ENCODE measurements around the gene MT3.
"Not testable (repeated sequence)": the region's sequence is repeated elsewhere in the genome, so short reads cannot be mapped to it uniquely, and the experiment has no call there.

MT3 gene

GRCh38 chr16:56610017-56610608 is 20.8 kb downstream of the MT3 start:
- peak; percentile 78 for DNase-seq

- DNase-seq: peak; percentile 49
These were observed 21.3 kb downstream of the MT3 start for GRCh38 chr16:56610609-56611111.

GRCh38 chr16:56611281-56611833 is 22.0 kb downstream of the MT3 start:
- DNase-seq: no peak

- no peak for DNase-seq
These were observed 24.4 kb downstream of the MT3 start for GRCh38 chr16:56613706-56614105.

GRCh38 chr16:56614549-56614991 is 25.2 kb downstream of the MT3 start:
- no peak for DNase-seq

GRCh38 chr16:56615353-56615752 is 26.0 kb downstream of the MT3 start:
- DNase-seq: no peak

- DNase-seq: no peak
These were observed 27.4 kb downstream of the MT3 start for GRCh38 chr16:56616608-56617211.

- DNase-seq: no peak
These were observed 28.1 kb downstream of the MT3 start for GRCh38 chr16:56617212-56618085.

GRCh38 chr16:56618138-56618537 is 28.8 kb downstream of the MT3 start:
- no peak for DNase-seq

GRCh38 chr16:56620339-56620897 is 31.1 kb downstream of the MT3 start:
- no peak for DNase-seq

- DNase-seq: not testable (repeated sequence)
These were observed 32.5 kb downstream of the MT3 start for GRCh38 chr16:56621665-56622445.

GRCh38 chr16:56623184-56623583 is 33.9 kb downstream of the MT3 start:
- not testable (repeated sequence) for DNase-seq

GRCh38 chr16:56623637-56624036 is 34.3 kb downstream of the MT3 start:
- no peak for DNase-seq

- peak; percentile 58 for DNase-seq
These were observed 36.0 kb downstream of the MT3 start, which contains the start of gene MT1E for GRCh38 chr16:56625140-56625942. Gene MT1E (plus strand): TSS chr16:56625781. CDS start chr16:56625852, 71 bp downstream.

- DNase-seq: no peak
These were observed 36.8 kb downstream of the MT3 start for GRCh38 chr16:56625943-56626654.

GRCh38 chr16:56626685-56627084 is 37.4 kb downstream of the MT3 start:
- no peak for DNase-seq

- no peak for DNase-seq
These were observed 39.4 kb downstream of the MT3 start for GRCh38 chr16:56628486-56629350.

- DNase-seq: no peak
These were observed 40.2 kb downstream of the MT3 start for GRCh38 chr16:56629531-56629930.

GRCh38 chr16:56630134-56630533 is 40.8 kb downstream of the MT3 start:
- DNase-seq: no peak
